ENCODE results near the gene MXD3.

The MXD3 gene

GRCh38 chr5:177303121-177303924 is 8.4 kb downstream of the MXD3 start, which contains the start of the genes PRELID1 and RAB24:
Gene PRELID1, plus strand, starts transcription at chr5:177303799. Its CDS starts 187 bp downstream, at chr5:177303986.
Gene RAB24, minus strand, starts transcription at chr5:177303719. Its CDS starts 431 bp downstream, at chr5:177303288.
- DNase-seq (ENCODE audit: low read depth, low spot score) = no peak

- no peak for DNase-seq (ENCODE audit: low read depth, low spot score)
Observed at GRCh38 chr5:177302354-177303110, 9.2 kb downstream of the MXD3 start.

GRCh38 chr5:177301503-177302165 is 10.1 kb downstream of the MXD3 start:
- no peak for DNase-seq (ENCODE audit: low read depth, low spot score)

GRCh38 chr5:177300951-177301350 is 10.7 kb downstream of the MXD3 start:
- no peak for DNase-seq (ENCODE audit: low read depth, low spot score)

GRCh38 chr5:177300236-177300880 is 11.3 kb downstream of the MXD3 start:
- DNase-seq (ENCODE audit: low read depth, low spot score) = no peak

- DNase-seq (ENCODE audit: low read depth, low spot score) = no peak
Observed at GRCh38 chr5:177299697-177300096, 12.0 kb downstream of the MXD3 start.

- DNase-seq (ENCODE audit: low read depth, low spot score) = no peak
Observed at GRCh38 chr5:177297922-177298321, 13.8 kb downstream of the MXD3 start.

GRCh38 chr5:177296581-177296980 is 15.1 kb downstream of the MXD3 start:
- DNase-seq (ENCODE audit: low read depth, low spot score) = no peak

GRCh38 chr5:177295924-177296323 is 15.8 kb downstream of the MXD3 start:
- DNase-seq (ENCODE audit: low read depth, low spot score) = no peak

- no peak for DNase-seq (ENCODE audit: low read depth, low spot score)
Observed at GRCh38 chr5:177294632-177295031, 17.1 kb downstream of the MXD3 start.

- DNase-seq (ENCODE audit: low read depth, low spot score) = no peak
Observed at GRCh38 chr5:177293819-177294581, 17.7 kb downstream of the MXD3 start.

GRCh38 chr5:177291735-177292134 is 20.0 kb downstream of the MXD3 start:
- DNase-seq (ENCODE audit: low read depth, low spot score) = no peak

- DNase-seq (ENCODE audit: low read depth, low spot score) = no peak
Observed at GRCh38 chr5:177290816-177291596, 20.7 kb downstream of the MXD3 start.

- DNase-seq (ENCODE audit: low read depth, low spot score) = no peak
Observed at GRCh38 chr5:177288191-177288590, 23.5 kb downstream of the MXD3 start.

GRCh38 chr5:177276886-177277285 is 34.8 kb downstream of the MXD3 start:
- DNase-seq (ENCODE audit: low read depth, low spot score) = no peak

- no peak for DNase-seq (ENCODE audit: low read depth, low spot score)
Observed at GRCh38 chr5:177275883-177276282, 35.8 kb downstream of the MXD3 start.

GRCh38 chr5:177271113-177271512 is 40.6 kb downstream of the MXD3 start:
- DNase-seq (ENCODE audit: low read depth, low spot score) = no peak

GRCh38 chr5:177270653-177271052 is 41.0 kb downstream of the MXD3 start:
- DNase-seq (ENCODE audit: low read depth, low spot score) = no peak

GRCh38 chr5:177269976-177270375 is 41.7 kb downstream of the MXD3 start:
- no peak for DNase-seq (ENCODE audit: low read depth, low spot score)

GRCh38 chr5:177269232-177269895 is 42.3 kb downstream of the MXD3 start:
- DNase-seq (ENCODE audit: low read depth, low spot score) = no peak
